ENCODE data around the gene NHLRC2. TPM values are rescaled to one million over a fixed set of nuclear protein-coding genes. Genes with fewer than 3 reads are reported as not detected.
"Not testable (repeated sequence)": the region's sequence is repeated elsewhere in the genome, so short reads cannot be mapped to it uniquely, and the experiment has no call there.

The NHLRC2 gene
- polyA plus RNA-seq, 1 donor from 2014 or later: 13.0 TPM

- H3K79me2 ChIP-seq (replicated peaks; ENCODE audit: insufficient read depth, low read length); H4K20me1 ChIP-seq (ENCODE audit: insufficient read depth); H2AFZ ChIP-seq (ENCODE audit: low read depth, low read length); H3K36me3 ChIP-seq (ENCODE audit: insufficient read depth, low read length); H3F3A ChIP-seq (ENCODE audit: insufficient read depth, low read length, poor library complexity, severe bottlenecking); H3K9me3 ChIP-seq (ENCODE audit: low read length); H3K4me3 ChIP-seq (ENCODE audit: low read length); H3K27me3 ChIP-seq (ENCODE audit: insufficient read depth, low read depth, low read length); H3K27ac ChIP-seq (ENCODE audit: low read length); H3K9ac ChIP-seq (ENCODE audit: low read length); H3K4me2 ChIP-seq (ENCODE audit: low read length); H3K9me2 ChIP-seq (ENCODE audit: insufficient read depth, low read length): not testable (repeated sequence)
Observed at GRCh38 chr10:113943196-113943595, 88.7 kb downstream of the NHLRC2 start.

- H3K9me2 ChIP-seq (ENCODE audit: insufficient read depth, low read length): no peaks in the 10 kb centered on the region
- no peak overlapping the region for H2AFZ ChIP-seq (ENCODE audit: low read depth, low read length)
- H3K4me3 ChIP-seq (ENCODE audit: low read length): no peak overlapping the region
- no peaks in the 10 kb centered on the region for H3K27me3 ChIP-seq (ENCODE audit: insufficient read depth, low read depth, low read length)
- H3K36me3 ChIP-seq (ENCODE audit: insufficient read depth, low read length): no peaks in the 10 kb centered on the region
- H3F3A ChIP-seq (ENCODE audit: insufficient read depth, low read length, poor library complexity, severe bottlenecking): no peaks in the 10 kb centered on the region
- no peaks in the 10 kb centered on the region for H3K79me2 ChIP-seq (replicated peaks; ENCODE audit: insufficient read depth, low read length)
- no peak overlapping the region for H3K4me2 ChIP-seq (ENCODE audit: low read length)
- no peaks in the 10 kb centered on the region for H4K20me1 ChIP-seq (ENCODE audit: insufficient read depth)
- no peak overlapping the region for H3K27ac ChIP-seq (ENCODE audit: low read length)
- no peak for TF ChIP-seq RAD21 (conservative IDR thresholded peaks at IDR 0.05)
- TF ChIP-seq REST (IDR thresholded peaks at IDR 0.05; ENCODE audit: borderline replicate concordance): no peak
- TF ChIP-seq EZH2 (IDR thresholded peaks at IDR 0.05; ENCODE audit: borderline replicate concordance, insufficient read depth, low read length, poor library complexity, severe bottlenecking): no peak
- no peak for TF ChIP-seq TAF1 (IDR thresholded peaks at IDR 0.05; ENCODE audit: low read depth)
- no peak for TF ChIP-seq SMC3 (conservative IDR thresholded peaks at IDR 0.05; ENCODE audit: poor library complexity)
- no peak for TF ChIP-seq MXI1 (conservative IDR thresholded peaks at IDR 0.05; ENCODE audit: poor library complexity, severe bottlenecking)
- TF ChIP-seq CTCF (IDR thresholded peaks at IDR 0.05; ENCODE audit: poor library complexity, severe bottlenecking): no peak
- TF ChIP-seq EP300 (conservative IDR thresholded peaks at IDR 0.05; ENCODE audit: poor library complexity, severe bottlenecking): no peak
- no peak for TF ChIP-seq POLR2AphosphoS5 (IDR thresholded peaks at IDR 0.05)
- H3K9ac ChIP-seq (ENCODE audit: low read length): no peak overlapping the region
- H3K9me3 ChIP-seq (ENCODE audit: low read length): no peaks in the 10 kb centered on the region
Observed at GRCh38 chr10:113945075-113945686, 90.7 kb downstream of the NHLRC2 start.

- no peaks in the 10 kb centered on the region for H3K9me3 ChIP-seq (ENCODE audit: low read length)
- no peak overlapping the region for H3K4me2 ChIP-seq (ENCODE audit: low read length)
- no peak overlapping the region for H3K4me3 ChIP-seq (ENCODE audit: low read length)
- H3K36me3 ChIP-seq (ENCODE audit: insufficient read depth, low read length): no peaks in the 10 kb centered on the region
- H3K79me2 ChIP-seq (replicated peaks; ENCODE audit: insufficient read depth, low read length): no peaks in the 10 kb centered on the region
- no peaks in the 10 kb centered on the region for H3K9me2 ChIP-seq (ENCODE audit: insufficient read depth, low read length)
- H3F3A ChIP-seq (ENCODE audit: insufficient read depth, low read length, poor library complexity, severe bottlenecking): no peaks in the 10 kb centered on the region
- no peaks in the 10 kb centered on the region for H4K20me1 ChIP-seq (ENCODE audit: insufficient read depth)
- TF ChIP-seq CTCF (IDR thresholded peaks at IDR 0.05; ENCODE audit: poor library complexity, severe bottlenecking) (no peak), RAD21 (conservative IDR thresholded peaks at IDR 0.05) (no peak), EP300 (conservative IDR thresholded peaks at IDR 0.05; ENCODE audit: poor library complexity, severe bottlenecking) (no peak), MXI1 (conservative IDR thresholded peaks at IDR 0.05; ENCODE audit: poor library complexity, severe bottlenecking) (no peak), TAF1 (IDR thresholded peaks at IDR 0.05; ENCODE audit: low read depth) (no peak), SMC3 (conservative IDR thresholded peaks at IDR 0.05; ENCODE audit: poor library complexity) (no peak), POLR2AphosphoS5 (IDR thresholded peaks at IDR 0.05) (no peak), EZH2 (IDR thresholded peaks at IDR 0.05; ENCODE audit: borderline replicate concordance, insufficient read depth, low read length, poor library complexity, severe bottlenecking) (no peak)
- H2AFZ ChIP-seq (ENCODE audit: low read depth, low read length): no peak overlapping the region
- no peaks in the 10 kb centered on the region for H3K27me3 ChIP-seq (ENCODE audit: insufficient read depth, low read depth, low read length)
- H3K27ac ChIP-seq (ENCODE audit: low read length): no peak overlapping the region
- no peak overlapping the region for H3K9ac ChIP-seq (ENCODE audit: low read length)
Observed at GRCh38 chr10:113945687-113946085, 91.2 kb downstream of the NHLRC2 start.

Measured in neural cell (in vitro differentiated cells).